GM21825 (cell line): ENCODE data around the gene DIP2C.
"Not testable (repeated sequence)": the region's sequence is repeated elsewhere in the genome, so short reads cannot be mapped to it uniquely, and the experiment has no call there.

Experiments used
- ATAC-seq: cut with Tn5 transposase; IDR thresholded peaks from one replicate; pipeline ENCODE4 v1.9.1; 2021; ENCODE audit warnings: mild to moderate bottlenecking, moderate library complexity; ENCODE audit not compliant: unreplicated experiment

Gene DIP2C

DNA sequence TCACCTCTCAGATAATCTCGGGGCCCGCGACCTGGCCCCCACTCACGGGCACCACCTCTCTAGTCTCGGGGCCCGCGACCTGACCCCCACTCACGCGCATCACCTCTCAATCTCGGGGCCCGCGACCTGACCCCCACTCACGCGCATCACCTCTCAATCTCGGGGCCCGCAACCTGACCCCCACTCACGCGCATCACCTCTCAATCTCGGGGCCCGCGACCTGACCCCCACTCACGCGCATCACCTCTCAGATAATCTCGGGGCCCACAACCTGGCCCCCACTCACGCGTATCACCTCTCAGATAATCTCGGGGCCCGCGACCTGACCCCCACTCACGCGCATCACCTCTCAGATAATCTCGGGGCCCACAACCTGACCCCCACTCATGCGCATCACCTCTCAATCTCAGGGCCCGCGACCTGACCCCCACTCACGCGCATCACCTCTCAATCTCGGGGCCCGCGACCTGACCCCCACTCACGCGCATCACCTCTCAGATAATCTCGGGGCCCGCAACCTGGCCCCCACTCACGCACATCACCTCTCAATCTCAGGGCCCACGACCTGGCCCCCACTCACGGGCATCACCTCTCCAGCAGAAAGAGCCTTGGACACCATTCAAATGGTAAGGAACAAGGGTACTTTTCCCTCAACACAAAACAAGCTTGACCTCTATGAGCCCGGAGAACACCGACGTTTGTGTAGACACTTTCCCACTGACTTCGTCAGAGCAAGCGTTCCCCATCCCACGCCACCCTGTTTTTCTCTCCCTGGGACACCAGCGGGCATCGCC lies 104.8 kb downstream of the DIP2C start:
- ATAC-seq: not testable (repeated sequence)

DNA sequence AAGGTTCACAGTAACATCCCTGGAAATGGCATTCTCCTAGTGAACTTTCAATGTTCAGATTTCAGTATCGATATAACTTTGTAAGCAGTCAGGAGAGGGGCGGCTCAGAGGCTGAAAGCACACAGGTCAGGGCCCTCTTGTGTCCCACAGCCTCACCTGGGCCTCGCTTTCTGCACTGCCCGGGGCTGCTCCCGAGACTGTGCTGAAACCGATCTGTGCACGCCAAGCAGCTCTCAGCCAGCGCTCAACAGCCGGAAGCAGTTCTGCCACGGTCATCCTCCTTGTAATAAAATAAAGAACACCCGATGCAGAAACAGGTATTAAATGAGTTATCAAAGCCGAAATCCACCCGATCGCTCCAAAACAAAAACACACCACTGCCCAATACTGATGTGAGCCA lies 106.0 kb downstream of the DIP2C start:
- no peak for ATAC-seq

DNA sequence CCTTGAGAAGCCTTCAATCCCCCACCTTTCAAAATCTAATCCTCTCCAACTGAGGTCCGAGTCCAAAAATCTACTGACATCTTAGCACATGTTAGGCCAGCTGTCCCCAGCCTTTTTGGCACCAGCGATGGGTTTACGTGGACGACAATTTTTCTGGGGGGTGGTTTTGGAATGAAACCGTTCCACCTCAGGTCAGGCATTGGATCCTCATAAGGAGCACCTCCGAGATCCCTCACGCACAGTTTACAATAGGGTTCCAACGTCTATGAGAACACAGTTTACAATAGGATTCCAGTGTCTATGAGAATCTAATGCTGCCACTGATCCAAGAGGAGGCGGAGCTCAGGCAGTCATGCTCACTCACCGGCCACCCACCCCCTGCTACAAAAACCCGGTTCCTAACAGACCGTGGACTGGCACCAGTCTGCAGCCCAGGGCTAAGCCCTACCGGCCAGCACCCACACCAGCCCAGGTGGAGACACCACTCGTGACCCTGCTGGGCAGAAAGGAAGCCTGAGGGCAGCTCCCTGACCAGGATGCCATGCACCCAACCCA lies 107.6 kb downstream of the DIP2C start:
- ATAC-seq: no peak

DNA sequence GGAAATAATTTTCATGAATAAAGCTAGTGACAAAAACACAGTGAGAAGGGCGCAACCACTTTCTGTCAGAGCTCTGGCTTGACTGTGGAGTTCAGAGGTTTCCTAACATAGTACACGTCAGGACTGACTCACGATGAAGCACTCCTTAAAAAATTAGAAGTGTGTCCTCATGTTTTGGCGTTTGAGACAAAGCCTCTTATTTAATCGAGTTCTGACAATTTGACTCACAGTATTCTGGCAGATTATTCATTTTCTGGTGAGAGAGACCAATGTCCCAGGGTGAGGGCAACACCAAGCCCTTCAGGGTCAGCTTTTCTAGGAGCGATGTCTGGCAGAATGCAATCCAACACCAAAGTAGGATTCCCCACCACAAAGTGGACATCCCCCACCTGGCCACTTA lies 108.7 kb downstream of the DIP2C start:
- no peak for ATAC-seq

DNA sequence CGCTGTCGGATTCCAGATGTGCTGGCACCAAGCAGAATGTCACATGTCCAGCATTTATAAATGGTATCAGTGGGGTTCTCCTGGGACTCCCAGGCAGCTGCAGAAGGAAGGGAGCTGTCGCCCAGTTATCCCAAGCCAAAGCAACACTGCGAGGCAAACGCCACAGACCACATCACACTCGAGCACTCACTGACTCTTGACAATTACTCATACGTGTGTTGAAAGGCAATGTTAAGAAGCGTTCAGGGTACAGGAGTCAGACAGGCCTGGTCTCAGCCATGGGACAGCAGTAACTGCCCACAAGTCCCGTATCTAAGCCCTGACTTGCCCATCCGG lies 113.4 kb downstream of the DIP2C start:
- no peak for ATAC-seq

DNA sequence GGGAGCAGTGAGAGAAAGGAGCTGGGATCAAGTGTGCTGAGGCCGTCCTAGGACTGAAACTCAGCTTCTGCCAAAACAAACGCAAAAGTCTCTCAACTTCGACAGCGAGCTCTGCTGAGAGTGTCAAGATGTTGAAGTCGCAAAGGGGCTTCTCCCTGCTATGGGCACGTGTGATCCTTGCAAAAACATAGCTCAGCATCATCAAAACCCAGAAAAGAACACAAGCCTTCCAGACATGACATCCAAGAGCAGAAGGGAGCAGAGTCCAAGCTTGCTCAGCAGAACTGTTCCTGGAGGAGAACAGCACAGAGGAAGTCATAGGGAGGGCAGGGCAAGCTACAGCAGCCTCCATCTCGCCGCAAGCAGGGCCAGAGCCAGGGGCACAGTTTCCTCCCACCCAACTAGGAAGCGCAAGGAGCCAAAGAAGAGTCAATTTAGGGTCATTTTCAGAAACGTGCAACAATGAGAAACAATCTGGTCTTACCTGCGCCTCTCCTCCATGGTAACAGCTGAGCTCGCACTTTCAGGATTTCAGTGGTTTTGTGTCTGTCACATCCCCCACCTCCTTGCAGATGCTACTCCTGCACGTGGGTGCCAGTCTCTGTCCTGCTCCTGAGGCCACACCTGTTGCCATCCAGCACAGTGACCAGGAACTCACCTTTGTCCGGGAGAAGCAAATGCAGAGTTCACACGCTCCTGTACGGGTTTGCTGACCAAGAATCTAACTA lies 113.9 kb downstream of the DIP2C start:
- ATAC-seq: no peak

DNA sequence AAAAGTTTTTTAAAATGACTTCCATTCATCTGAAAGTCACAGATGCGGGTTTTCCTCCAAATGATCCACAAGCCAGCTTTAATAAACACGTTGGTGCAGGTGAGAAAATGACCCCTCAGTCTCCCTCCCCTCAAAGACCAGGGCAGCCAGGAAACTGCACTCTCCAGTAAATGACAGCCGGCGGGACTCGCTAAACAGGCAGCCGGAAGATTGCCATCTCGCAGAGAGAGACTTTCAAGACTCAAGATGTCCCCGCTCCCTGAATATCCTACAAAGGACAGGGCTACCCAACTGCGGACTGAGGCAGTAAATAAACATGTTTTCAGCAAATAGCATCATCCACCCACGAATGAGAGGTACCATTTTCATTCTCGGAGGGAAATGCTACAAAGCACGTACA lies 116.8 kb downstream of the DIP2C start:
- no peak for ATAC-seq

DNA sequence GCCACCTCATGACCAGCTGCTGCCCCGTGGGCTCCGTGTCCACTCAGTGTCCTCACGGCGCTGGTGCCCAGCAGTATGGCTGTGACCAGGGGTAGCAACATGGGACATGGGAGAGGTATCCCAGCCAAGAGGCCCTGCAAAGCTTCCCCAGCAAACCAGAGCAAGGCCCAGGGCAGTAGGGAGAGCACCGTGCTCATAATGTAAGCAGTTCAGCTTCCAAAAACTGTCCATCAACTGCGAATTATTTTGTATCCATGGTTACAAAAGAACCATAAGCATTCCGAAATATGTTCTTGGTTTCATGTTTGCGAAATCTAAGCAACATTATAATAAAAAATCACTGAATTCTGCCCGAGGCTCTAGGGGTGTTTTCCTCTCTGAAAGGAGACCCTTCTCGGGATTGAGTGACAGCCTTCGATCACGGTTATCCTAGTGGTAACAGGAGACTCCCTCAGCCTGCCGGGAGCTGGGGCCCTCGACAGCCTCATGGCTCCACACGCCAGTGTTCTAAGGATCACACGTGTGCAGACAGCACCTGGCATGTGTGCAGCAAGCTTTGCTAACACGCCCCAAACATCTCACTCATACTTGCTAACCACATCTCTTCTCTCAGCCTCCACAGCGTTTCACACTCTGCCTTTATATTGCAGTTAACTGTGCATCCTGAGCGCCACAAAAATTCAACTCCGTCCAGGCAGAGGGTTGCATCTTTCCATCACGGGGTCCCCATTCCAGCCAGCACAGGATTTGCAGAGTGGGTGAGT lies 117.6 kb downstream of the DIP2C start:
- ATAC-seq: no peak

DNA sequence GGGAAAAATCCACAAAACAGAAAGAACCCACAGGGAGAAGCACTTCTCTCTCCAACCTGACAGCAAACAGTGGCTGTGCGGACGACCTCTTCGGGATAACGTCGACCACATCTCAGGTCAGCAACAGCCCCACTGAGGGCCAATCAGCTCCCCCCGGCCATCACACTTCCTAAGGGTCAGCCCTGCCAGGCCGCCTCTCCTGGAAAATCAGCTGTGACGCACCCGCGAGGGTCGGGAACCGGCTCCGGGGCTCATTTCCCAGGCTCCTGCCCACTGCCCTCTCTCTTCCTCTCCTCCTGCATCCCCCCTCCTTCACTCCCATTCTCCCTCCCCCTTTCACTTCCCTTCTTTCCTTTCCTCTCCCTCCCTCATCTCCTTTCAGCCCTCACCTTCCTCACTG lies 118.3 kb downstream of the DIP2C start:
- ATAC-seq: no peak

DNA sequence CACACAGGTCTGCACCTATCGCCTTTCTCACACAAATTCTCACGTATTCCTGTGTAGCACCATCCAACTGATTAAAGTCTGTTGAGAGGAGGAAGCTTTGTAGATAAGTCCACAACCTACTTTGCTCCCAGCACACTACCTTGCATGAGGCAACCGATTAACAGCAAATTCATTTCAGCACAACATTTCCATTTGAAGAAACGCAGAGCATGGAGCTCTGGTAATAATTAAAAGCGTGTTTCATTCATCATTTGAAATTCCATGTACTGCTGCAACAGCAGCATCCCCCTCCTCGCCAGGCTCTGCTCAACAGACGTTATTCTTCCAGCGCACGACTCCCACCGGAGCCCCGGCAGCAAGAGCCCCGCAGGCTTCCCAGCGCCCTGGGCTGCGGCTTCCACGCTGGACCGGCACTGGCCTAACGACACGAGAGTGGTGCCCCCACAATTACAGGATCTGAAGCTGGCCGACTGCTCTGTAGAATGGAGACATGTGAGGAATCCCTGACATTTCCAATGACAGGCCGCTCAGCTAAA lies 118.8 kb downstream of the DIP2C start:
- ATAC-seq: no peak

DNA sequence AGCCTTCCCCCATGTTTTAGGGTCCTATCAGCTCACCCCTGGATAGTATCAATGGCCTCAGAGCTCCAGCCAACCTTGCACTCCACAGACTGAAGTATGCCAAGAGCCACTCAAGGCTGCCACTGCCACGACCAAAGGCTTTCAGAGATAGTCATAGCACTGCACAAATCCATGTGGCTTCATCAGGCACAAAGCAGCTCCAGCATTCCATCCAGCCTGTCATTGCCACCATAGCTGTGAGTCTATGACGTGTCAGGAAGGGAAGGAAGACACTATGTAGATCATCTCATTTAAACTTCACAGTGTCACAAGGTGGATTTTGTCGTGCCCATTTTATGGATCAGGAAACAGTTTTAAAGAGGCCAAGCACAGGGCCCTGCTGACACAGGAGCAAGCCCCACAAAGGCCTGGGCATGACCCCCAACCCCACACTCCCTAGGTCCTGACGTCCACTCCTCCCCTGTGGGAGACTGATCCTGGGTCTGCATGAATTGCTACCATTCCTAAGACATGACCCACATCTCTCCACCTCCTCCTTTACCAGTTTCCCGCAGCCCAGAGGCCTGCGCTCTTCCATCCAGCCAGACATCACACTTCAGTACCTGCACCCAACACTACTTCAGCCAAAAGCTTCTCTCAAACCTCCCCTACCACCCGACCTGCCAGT lies 119.4 kb downstream of the DIP2C start:
- ATAC-seq: no peak

DNA sequence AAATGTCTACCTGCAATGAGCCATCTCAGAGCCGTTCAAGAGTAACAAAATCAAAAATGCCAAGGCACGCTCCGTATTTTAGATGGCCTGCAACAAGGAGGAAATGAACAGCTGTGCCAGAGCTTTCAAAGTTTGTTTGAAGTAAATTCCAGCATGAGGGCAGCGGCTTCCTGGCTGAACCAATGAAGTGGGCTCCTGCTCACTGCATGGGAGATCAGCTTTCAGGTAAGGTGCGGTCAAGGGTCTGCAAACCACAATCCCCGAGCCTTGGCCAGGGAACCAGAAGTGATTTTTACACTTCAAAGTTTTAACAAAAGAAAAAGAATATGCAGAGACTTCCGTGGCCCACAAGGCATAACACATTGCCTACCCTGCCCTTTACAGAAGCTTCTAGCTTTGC lies 120.6 kb downstream of the DIP2C start:
- ATAC-seq: no peak

DNA sequence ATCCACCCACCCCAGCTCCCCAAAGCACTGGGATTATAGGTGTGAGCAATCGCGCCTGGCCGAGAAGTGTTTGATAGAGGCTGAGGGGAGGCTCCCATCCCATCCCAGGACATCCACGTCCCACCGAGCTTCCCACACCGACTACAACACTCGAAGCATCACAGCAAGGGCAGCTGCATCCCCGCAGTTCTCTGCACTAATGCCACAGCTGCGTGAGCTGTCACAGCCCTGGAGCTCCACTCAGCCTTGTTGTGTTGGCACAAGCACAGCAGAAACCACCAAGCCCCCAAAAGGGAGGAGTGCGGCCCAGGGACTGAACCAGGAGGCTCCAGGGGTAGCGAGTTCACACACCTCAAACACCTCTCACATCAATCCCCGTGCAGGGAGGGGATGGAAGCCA lies 121.6 kb downstream of the DIP2C start:
- no peak for ATAC-seq

DNA sequence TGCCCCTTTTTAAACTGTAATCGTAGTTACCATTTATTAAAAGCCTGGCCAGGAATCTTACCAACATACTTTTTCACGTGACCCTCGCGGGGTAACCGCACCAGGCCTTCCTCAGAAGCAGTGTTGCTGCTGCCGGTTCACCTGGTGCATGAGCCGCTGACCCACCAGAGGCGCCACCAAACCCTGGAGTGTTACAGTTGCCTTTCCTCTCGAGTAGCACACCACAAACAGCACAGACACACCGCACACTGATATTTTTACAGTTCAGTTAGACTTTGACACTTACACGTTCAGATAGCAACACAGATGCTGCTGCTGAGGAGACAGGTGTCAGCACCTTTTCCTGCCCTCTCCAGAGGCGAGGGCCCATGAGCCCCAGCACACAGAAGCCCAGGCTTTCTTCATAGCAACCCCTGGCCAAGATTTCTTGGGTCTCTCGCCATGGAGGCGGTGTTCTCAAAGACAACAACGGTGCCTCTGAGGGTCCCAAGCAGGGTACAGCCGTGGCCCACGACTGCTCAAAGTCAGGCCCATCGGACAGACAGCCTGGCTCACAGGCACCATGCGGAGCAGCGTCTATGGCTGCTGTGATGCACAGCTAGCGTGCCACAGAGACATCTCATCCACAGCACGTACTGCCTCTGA lies 123.1 kb downstream of the DIP2C start:
- ATAC-seq: no peak

DNA sequence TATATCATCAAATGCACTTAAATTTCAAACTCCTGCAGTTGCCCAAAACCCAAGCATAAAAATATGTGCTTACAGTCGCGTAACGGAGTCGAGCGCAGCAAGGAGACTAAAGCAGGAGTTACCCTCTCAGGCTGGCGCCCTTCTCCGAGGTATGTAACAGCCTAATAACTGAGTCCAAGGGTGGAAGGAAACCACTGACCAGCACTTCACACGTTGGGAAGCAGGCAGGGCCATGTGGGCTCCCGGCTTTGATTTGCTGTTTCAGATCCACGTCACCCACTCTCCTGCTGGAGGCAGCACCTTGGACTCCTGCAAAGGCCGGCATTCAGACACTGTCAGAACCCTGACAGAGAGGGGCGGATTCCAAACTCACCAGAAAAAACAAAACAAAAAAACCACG lies 123.8 kb downstream of the DIP2C start:
- no peak for ATAC-seq

DNA sequence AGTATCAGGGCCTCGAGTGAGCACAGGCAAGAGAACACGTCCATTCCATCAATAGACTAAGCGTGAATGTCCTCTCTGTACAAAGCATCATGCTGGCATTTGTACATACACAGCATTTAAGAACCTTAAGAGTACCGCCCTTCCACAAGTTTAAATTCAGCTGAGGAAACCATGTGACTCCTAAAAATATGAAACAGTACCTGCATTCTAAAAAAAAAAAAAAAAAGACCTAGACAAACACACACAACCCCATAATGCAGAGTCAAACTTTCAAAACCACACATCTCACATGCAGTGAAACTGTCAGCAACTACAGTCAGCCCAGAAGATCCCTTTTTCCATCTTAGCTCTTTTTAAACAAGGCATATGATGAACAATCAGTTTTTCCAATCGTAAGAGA lies 124.3 kb downstream of the DIP2C start:
- ATAC-seq: no peak

DNA sequence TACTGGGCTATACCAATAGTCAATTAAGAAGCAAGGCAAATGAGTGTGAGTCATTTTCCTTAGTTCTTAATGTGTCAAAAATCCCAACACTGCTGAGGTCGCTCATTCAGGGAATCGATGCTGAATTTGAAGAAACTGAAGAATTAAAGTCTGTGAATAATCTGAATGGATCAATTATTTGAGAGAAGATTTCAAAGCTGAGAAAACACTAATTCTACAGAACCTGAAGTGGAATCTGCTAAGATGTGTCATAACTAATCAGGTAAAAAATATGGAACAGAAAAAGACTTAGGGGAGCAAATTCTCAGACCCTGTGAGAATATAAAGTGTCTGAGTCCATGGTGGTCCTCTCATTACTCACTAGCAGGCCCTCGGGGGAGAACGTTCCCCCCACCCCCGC lies 125.6 kb downstream of the DIP2C start:
- ATAC-seq: no peak

DNA sequence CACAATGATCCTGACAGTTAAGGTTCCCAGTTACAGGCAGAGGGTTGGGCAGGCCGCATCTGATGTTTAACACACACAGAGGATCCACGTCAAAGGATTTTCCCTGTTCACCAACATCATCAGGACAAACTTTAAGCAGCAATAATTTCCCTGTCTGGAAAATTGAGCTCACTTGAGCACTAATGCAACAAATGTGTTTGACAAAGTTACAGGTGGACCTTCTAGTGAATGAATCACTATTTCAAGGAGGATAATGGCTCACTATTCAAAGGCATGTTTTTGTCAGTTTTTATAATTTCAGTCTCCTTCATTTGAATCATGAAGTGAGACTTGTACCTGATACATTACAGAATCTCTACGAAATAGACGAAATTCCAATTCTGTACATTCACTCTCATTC lies 127.3 kb downstream of the DIP2C start:
- ATAC-seq: no peak

DNA sequence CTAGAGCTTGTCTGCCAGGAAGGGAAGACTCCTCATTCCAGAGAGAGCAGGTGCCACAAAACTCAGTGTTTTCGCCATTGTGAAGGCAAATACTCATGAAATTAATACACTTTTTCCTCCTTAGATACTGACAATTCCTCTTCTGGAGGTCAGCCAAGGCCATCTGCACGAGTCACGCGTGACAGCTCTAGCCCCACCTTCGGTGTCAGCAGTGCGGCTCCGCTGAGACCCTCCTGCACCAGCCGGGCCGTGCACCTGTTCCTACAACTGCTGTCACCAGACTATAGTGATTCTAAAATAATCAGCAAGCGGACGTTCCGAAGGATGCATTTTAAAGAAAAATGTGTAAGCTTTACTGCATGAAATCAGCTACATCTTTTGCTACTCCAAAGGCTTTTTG lies 127.7 kb downstream of the DIP2C start:
- ATAC-seq: no peak

DNA sequence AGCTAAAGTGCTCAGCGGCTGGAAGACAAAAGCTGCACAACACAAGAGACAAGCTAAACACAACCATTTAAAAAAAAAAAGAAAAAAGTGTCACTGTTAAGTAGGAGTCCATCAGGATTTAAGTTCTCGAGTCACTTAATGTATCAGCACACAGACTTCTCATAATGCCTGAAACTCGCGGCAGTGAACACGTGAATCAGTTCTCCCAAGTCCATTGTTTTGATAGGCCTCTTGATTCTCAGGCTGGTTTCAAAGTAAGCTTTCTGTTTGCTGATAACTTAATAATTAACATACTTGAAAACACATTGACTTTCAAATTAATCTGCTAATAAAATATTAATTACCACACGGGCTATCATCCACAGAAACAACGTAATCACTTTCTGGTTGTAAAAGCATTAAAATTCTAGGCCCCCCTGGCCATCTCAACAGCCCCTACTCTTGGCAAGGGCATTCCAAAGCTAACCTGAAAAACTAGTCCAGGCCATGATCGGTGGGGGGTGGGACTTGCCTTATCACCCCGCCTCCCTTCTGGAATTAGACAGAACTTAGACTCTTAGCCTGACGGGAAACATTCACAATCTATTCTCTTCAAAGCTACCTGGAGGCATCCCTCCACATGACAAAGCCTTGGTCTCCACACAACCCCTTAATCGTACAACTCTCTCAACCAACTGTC lies 129.0 kb downstream of the DIP2C start:
- no peak for ATAC-seq
